ENCODE measurements around the gene RAP1B.

The RAP1B gene

DNA sequence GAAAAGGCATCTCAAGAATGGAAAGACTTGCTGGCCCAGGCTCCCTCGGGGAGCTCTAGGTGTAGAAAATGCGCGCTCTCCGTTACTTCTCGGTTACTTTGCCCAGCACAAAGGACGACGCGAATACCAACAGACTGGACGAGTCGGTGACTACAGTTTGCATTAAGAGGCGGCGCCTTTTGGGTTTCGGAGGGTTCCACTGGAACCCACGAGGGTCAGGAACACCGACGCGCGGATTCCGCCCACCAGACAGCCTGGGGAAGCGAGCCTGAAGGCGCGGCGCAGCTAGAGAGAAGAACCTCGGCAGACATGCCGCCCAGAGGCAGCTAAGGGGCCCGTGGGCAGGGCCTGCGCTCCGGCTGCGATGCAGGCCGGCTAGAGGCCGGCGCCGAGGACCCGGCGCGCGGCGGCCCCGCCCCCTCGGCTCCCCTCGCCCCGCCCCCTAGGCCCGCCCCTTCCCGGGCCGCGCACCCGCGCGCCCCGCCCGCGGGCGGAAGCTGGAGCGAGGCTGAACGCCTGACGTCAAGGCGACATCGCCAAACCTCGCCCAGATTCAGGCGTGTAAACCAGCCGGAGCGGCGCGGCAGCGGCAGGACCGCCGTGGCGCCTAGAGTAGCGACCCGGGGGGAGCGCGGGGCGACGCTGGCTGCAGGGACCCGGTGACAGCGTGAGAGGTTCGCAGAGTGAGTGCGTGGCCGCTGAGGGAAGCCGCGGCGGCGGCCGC lies at the start of gene RAP1B:
Gene RAP1B, plus strand, starts transcription at position 530 of the 724 bp plus-strand sequence. CDS start 37,826 bp downstream, outside the sequence.
- Histone ChIP-seq H3K9me3 (no peaks in the 10 kb centered on the region), H4K20me1 (peaks cover 43% of the 10 kb centered on the region), H3K27ac (peak within 1 kb of the TSS; percentile 95), H3K27me3 (no peaks in the 10 kb centered on the region), H3K36me3 (peaks cover 10% of the 10 kb centered on the region; the same call in 1 of the 2 replicates), H3K4me2 (peak within 1 kb of the TSS; percentile 90), H3K4me1 (peaks cover 55% of the 10 kb centered on the region), H3K4me3 (peak within 1 kb of the TSS; percentile 87), H3K9ac (peak within 1 kb of the TSS; percentile 97)
- TF ChIP-seq Cebpa-rat (IDR thresholded peaks at IDR 0.05): no peak

DNA sequence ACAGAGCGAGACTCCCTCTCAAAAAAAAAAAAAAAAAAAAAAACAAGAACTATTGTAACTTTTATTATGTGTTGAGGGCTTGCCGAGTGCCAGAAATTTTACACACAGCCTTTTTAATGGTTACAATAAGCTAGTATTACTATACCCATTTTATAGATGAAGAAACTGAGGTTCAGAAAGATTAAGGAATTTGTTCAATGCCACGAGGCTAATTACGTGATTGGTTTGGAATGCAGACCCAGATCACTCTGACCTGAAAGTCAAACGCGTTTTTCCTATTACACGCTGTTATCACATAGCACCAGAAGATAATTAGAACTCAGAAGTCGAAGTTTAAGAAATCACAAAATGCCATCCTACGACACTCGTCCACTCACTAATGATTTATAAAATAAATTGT lies 48.9 kb upstream of the RAP1B start:
- Histone ChIP-seq H3K4me1 (0 out of 2 replicates have a peak, but pooled peaks cover 6% of the 10 kb centered on the region), H3K27ac (no peak overlapping the region), H3K9ac (no peak overlapping the region), H3K9me3 (peaks cover 12% of the 10 kb centered on the region; the same call in 1 of the 2 replicates), H3K36me3 (no peaks in the 10 kb centered on the region), H4K20me1 (no peaks in the 10 kb centered on the region), H3K4me2 (no peak overlapping the region), H3K4me3 (no peak overlapping the region), H3K27me3 (no peaks in the 10 kb centered on the region)
- no peak for TF ChIP-seq Cebpa-rat (IDR thresholded peaks at IDR 0.05)

DNA sequence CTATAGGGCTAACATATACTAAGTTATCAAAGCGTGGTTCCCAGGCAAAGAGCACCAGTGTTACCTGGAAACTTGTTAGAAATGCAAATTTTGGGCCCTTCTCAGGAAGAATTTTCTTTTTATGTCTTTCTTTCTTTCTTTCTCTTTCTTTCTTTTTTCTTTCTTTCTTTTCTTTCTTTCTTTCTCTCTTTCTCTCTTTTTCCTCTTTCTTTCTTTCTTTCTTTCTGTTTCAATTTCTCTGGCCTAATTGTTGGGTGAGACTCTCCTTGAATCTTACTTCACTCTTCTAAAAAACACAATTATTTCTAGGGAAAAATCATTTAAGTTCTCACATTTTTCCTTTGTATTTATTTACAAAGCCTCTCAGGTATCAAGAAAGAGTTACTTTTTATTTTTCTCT lies 46.5 kb upstream of the RAP1B start:
- peaks cover 32% of the 10 kb centered on the region for H3K9me3 ChIP-seq
- H3K36me3 ChIP-seq: no peaks in the 10 kb centered on the region
- H4K20me1 ChIP-seq: no peaks in the 10 kb centered on the region
- no peak overlapping the region for H3K4me3 ChIP-seq
- no peak overlapping the region for H3K9ac ChIP-seq
- no peak overlapping the region for H3K4me2 ChIP-seq
- H3K27me3 ChIP-seq: no peaks in the 10 kb centered on the region
- H3K27ac ChIP-seq: no peak overlapping the region
- no peak for TF ChIP-seq Cebpa-rat (IDR thresholded peaks at IDR 0.05)
- H3K4me1 ChIP-seq: 0 out of 2 replicates have a peak, but pooled peaks cover 6% of the 10 kb centered on the region

DNA sequence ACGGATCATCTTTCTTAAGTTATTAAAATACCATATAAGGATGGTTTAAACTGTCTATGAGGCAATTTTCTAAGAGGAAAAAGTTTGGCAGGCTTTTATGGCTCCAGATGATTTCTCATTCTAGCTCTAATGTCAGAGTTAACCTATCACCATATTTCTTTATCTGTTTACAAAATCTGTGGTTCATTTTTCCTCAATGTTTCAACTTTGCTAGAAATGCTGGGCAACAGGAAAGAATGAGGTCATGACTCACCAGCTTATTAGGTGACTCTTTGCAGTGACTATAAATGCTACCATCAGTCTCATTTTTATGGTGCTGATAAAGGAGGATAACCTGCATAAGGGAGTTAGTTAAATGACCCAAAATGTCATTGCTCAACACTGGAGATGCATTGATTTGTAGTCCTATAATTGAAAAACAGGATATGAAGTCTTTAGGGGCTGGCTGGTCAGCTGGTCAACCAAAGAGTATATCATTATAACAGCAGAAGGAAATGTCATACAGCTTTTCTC lies 45.3 kb upstream of the RAP1B start:
- Histone ChIP-seq H3K27me3 (no peaks in the 10 kb centered on the region), H3K27ac (no peak overlapping the region), H3K4me2 (no peak overlapping the region), H3K9me3 (peaks cover 41% of the 10 kb centered on the region), H4K20me1 (no peaks in the 10 kb centered on the region), H3K36me3 (no peaks in the 10 kb centered on the region), H3K4me1 (no peaks in the 10 kb centered on the region), H3K9ac (no peak overlapping the region), H3K4me3 (no peak overlapping the region)
- no peak for TF ChIP-seq Cebpa-rat (IDR thresholded peaks at IDR 0.05)

DNA sequence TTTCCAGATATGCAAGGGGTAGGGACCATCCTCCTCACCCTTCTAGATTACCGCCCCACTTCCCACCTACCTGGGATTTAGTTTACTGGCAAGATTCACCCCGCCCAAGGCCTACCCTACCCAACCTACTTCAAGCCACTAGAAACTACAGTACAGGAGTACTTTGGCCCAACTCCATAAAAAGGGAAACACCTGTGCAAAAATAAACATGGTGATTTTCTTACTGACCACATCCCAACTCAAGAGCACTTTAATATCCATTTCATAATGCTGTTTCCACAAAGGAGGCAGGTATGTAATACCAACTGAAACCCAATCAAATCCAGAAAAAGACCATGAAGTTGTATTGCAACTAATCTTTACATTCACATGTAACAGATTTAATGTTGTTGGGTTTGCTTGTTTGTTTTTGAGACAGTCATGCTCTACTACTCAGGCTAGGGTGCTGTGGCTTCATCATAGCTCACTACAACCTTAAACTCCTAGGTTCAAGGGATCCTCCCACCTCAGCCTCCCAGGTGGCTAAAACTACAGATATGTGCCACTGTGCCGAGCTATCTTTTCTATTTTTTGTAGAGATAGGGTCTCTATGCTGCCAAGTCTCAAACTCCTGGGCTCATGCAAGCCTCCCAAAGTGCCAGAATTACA lies 41.7 kb upstream of the RAP1B start:
- Histone ChIP-seq H3K36me3 (no peaks in the 10 kb centered on the region), H3K4me2 (no peak overlapping the region), H3K9me3 (peaks cover 34% of the 10 kb centered on the region), H3K27me3 (no peaks in the 10 kb centered on the region), H4K20me1 (no peaks in the 10 kb centered on the region), H3K27ac (no peak overlapping the region), H3K4me1 (no peaks in the 10 kb centered on the region), H3K4me3 (no peak overlapping the region), H3K9ac (no peak overlapping the region)
- TF ChIP-seq Cebpa-rat (IDR thresholded peaks at IDR 0.05): no peak

DNA sequence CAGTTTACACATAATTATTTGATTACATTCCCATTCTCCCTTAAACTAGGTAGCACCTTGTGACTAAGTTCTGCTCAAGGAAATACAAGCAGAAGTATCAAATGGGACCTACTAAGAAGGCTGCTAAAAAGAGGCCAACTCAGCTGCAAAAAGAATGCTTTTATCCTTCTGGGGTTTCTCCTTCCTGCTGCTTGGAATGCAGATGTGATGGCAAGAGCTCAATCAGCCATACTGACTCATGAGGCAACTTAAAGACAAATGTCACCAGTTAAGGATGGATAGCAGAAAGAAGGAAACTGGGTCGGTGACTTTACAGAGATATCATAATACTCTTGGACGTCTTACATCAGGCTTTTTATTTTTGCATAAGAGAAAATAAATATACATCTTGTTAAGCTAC lies 38.0 kb upstream of the RAP1B start:
- Histone ChIP-seq H3K4me2 (no peak overlapping the region), H3K9me3 (peaks cover 29% of the 10 kb centered on the region), H4K20me1 (no peaks in the 10 kb centered on the region), H3K36me3 (no peaks in the 10 kb centered on the region), H3K4me1 (peaks cover 3% of the 10 kb centered on the region), H3K27me3 (no peaks in the 10 kb centered on the region), H3K27ac (no peak overlapping the region), H3K9ac (no peak overlapping the region), H3K4me3 (no peak overlapping the region)
- no peak for TF ChIP-seq Cebpa-rat (IDR thresholded peaks at IDR 0.05)

DNA sequence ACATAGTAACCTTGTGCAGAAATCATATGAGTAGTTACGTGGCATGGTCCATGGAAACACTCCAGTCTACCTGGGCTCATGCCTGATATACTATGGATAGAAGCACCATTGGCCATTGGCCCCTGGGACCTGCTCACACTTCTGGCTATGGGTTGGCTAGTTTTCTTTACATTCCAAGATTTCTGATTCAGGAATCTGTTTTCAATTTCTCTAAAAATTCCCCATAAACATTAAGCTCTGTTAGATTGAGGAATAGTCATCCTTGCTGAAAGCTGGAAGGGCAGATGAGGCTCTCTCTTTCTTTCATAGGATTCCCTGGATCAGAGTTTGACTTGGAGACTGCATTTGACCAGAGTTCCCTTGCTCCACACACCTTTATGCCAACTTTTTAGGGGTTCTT lies 37.3 kb upstream of the RAP1B start:
- no peak overlapping the region for H3K27ac ChIP-seq
- peaks cover 22% of the 10 kb centered on the region for H3K9me3 ChIP-seq
- H3K4me3 ChIP-seq: no peak overlapping the region
- H4K20me1 ChIP-seq: no peaks in the 10 kb centered on the region
- peaks cover 10% of the 10 kb centered on the region for H3K4me1 ChIP-seq
- no peak overlapping the region for H3K4me2 ChIP-seq
- TF ChIP-seq Cebpa-rat (IDR thresholded peaks at IDR 0.05): no peak
- no peaks in the 10 kb centered on the region for H3K36me3 ChIP-seq
- no peaks in the 10 kb centered on the region for H3K27me3 ChIP-seq
- no peak overlapping the region for H3K9ac ChIP-seq

DNA sequence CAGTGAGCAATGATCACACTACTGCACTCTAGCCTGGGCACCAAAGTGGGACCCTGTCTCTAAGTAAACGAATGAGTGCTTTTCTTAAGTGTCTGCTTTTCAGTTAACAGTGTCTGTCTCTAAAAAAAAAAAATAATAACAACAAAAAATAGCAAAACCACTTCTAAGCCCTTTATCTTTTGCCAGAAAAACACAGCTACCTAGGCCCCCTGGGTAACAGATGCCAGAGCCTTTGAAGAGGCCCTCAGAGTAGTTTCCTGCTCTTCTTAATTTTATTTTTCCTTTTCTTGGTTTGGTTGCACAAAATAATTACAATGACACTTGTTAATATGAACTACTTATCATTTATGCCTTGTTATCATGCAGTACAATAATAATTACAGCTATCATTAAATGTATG lies 32.8 kb upstream of the RAP1B start:
- no peak for TF ChIP-seq Cebpa-rat (IDR thresholded peaks at IDR 0.05)
- Histone ChIP-seq H3K9me3 (0 out of 2 replicates have a peak, but pooled peaks cover 3% of the 10 kb centered on the region), H3K36me3 (no peaks in the 10 kb centered on the region), H3K9ac (no peak overlapping the region), H3K4me1 (peaks cover 14% of the 10 kb centered on the region), H3K4me3 (no peak overlapping the region), H3K27ac (no peak overlapping the region), H3K27me3 (no peaks in the 10 kb centered on the region), H3K4me2 (peak overlapping the region; percentile 39), H4K20me1 (no peaks in the 10 kb centered on the region)

DNA sequence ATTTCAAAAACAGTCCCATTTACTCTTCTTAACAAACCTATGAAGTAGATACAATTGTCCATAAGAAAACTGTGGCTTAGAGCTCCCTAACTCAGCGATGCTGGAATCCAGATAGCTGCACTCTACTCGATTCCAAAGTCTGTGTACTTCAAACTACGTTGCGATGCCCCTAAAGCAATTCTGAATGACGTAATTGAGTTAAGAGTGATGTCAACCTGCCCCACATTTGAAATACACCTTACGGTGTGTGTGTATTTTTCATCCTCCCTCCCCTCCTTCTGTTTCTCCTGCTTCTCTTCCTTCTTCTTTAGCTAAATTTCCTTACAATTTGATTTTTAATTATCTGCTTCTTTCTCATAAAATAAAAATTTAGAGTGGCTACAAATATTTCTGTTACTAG lies 31.9 kb upstream of the RAP1B start:
- Histone ChIP-seq H3K36me3 (no peaks in the 10 kb centered on the region), H3K4me3 (no peak overlapping the region), H3K27me3 (no peaks in the 10 kb centered on the region), H3K27ac (no peak overlapping the region), H4K20me1 (no peaks in the 10 kb centered on the region), H3K9me3 (no peaks in the 10 kb centered on the region), H3K4me1 (peaks cover 14% of the 10 kb centered on the region), H3K9ac (no peak overlapping the region), H3K4me2 (no peak overlapping the region)
- no peak for TF ChIP-seq Cebpa-rat (IDR thresholded peaks at IDR 0.05)

DNA sequence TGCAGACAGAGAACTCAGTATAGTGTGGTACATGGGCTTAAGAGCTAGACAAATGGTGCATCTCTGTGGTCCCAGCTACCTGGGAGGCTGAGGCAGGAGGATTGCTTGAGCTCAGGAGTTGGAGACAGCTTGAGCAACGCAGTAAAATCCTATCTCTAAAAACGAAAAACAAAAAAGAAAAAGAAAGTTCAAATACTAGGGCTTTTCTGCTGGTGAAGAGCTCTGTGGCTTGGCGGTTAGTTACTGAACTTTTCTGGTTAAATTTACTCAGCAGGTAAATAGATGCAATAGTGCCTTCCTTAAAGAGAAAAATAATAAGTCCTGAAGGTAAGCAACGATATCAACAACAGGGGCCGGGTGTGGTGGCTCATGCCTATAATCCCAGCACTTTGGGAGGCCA lies 31.4 kb upstream of the RAP1B start:
- H3K9me3 ChIP-seq: peaks cover under 1% of the 10 kb centered on the region; the same call in 1 of the 2 replicates
- no peaks in the 10 kb centered on the region for H3K27me3 ChIP-seq
- H3K4me1 ChIP-seq: peaks cover 14% of the 10 kb centered on the region
- H3K36me3 ChIP-seq: no peaks in the 10 kb centered on the region
- H3K4me2 ChIP-seq: no peak overlapping the region
- no peak overlapping the region for H3K4me3 ChIP-seq
- no peak overlapping the region for H3K27ac ChIP-seq
- no peaks in the 10 kb centered on the region for H4K20me1 ChIP-seq
- no peak overlapping the region for H3K9ac ChIP-seq
- TF ChIP-seq Cebpa-rat (IDR thresholded peaks at IDR 0.05): no peak
